Stimulated activated CD8-positive, alpha-beta memory T cell treated with anti-CD3 and anti-CD28 coated beads, Interleukin-2, amount 100 ng/mL, for 1 hour (primary cell): ENCODE data around the gene CDH4.

Source experiments
- DNase-seq, 2 donors: peaks; one replicate each; pipeline ENCODE4 v3.0.0-alpha.2; 2020; ENCODE audit warnings: low read depth in 2 of 2

CDH4 gene

GRCh38 chr20:61670274-61670673, 418.2 kb downstream of the CDH4 start:
- no peak for DNase-seq

- DNase-seq: no peak
These were observed 419.5 kb downstream of the CDH4 start for GRCh38 chr20:61671559-61671958.

GRCh38 chr20:61673152-61673847, 421.2 kb downstream of the CDH4 start:
- DNase-seq: no peak

- no peak for DNase-seq
These were observed 422.1 kb downstream of the CDH4 start for GRCh38 chr20:61674121-61674520.

- DNase-seq: no peak
These were observed 422.6 kb downstream of the CDH4 start for GRCh38 chr20:61674688-61675087.

GRCh38 chr20:61677928-61678327, 425.9 kb downstream of the CDH4 start:
- DNase-seq: no peak

GRCh38 chr20:61678437-61678836, 426.4 kb downstream of the CDH4 start:
- DNase-seq: no peak

GRCh38 chr20:61679473-61679872, 427.4 kb downstream of the CDH4 start:
- no peak for DNase-seq

- DNase-seq: no peak
These were observed 428.0 kb downstream of the CDH4 start for GRCh38 chr20:61680096-61680495.

- DNase-seq: no peak
These were observed 430.3 kb downstream of the CDH4 start for GRCh38 chr20:61682114-61682995.

GRCh38 chr20:61682996-61683681, 431.1 kb downstream of the CDH4 start:
- no peak for DNase-seq

GRCh38 chr20:61683721-61684120, 431.7 kb downstream of the CDH4 start:
- DNase-seq: no peak

GRCh38 chr20:61684136-61684535, 432.1 kb downstream of the CDH4 start:
- no peak for DNase-seq

GRCh38 chr20:61684583-61685235, 432.6 kb downstream of the CDH4 start:
- DNase-seq: no peak

- no peak for DNase-seq
These were observed 433.4 kb downstream of the CDH4 start for GRCh38 chr20:61685462-61685861.

GRCh38 chr20:61686051-61686936, 434.2 kb downstream of the CDH4 start:
- no peak for DNase-seq

- no peak for DNase-seq
These were observed 436.4 kb downstream of the CDH4 start for GRCh38 chr20:61688411-61688810.

- DNase-seq: no peak
These were observed 438.1 kb downstream of the CDH4 start for GRCh38 chr20:61690150-61690549.

GRCh38 chr20:61690993-61691838, 439.2 kb downstream of the CDH4 start:
- no peak for DNase-seq

GRCh38 chr20:61691978-61692377, 439.9 kb downstream of the CDH4 start:
- no peak for DNase-seq
